ENCODE data around the gene NPL.

Gene NPL

DNA sequence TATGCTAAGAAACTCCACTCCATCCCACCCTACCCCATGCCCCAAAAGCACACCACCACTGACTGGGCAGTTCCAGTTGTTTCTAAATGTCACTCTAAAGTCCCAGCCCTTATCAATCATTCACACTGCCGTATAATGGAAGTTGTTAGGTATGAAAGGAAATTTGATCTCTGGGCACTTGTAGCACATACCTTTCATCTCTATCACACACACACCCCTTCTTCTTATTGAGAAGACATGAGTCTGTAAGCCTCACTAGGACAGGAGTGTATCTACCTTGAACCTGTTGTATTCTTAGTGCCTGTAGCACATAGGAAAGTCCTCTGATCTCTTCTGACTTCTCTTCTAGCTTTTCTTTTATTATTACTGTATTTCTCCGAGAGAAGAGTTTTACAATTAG, 27.3 kb downstream of the NPL start:
- DNase-seq: no peak
- no peak for ATAC-seq

DNA sequence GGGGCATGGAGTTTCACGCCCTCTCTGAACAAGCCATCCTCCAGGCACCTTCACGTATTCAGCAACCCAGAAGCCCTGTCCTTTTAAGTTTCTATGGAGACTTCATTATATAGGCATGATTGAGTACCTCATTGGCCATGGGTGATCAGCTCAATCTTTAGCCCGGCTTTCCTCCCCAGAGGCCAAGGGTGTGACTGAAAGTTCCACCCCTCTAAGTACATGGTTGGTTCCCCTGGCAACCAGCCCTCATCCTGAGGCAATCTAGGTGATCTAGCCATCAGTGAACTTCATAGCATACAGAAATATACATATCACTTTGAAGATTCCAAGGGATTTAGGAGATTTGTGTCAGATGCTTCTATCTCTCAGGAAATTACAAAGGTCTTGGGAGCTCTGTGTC, 28.2 kb downstream of the NPL start:
- DNase-seq: no peak
- no peak for ATAC-seq

DNA sequence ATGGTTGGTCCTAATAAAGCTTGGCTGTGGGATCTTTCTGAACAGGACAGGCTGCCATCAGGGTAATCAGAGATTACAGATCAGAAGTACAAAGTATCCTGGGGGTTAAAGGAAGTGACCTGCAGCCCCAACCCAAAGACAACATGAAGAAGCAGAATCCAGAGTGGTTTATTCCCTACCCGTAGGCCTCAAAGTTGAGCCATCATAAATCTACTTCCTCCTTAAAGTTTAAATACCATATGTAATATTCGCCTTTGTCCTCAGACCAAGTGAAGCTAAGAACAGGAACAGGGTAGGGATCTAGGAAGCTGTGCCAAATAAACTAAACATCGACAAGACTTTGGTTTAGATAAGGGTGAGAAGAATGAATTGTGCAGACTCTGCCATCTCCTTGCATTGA, 33.6 kb downstream of the NPL start:
- DNase-seq: no peak
- ATAC-seq: no peak

- no peak for ATAC-seq
- DNase-seq: no peak
These were observed 37.3 kb downstream of the NPL start for GRCh38 chr1:182826892-182827291.

- ATAC-seq (no peak), DNase-seq (no peak)
These were observed 39.8 kb downstream of the NPL start for GRCh38 chr1:182829285-182829932.

DNA sequence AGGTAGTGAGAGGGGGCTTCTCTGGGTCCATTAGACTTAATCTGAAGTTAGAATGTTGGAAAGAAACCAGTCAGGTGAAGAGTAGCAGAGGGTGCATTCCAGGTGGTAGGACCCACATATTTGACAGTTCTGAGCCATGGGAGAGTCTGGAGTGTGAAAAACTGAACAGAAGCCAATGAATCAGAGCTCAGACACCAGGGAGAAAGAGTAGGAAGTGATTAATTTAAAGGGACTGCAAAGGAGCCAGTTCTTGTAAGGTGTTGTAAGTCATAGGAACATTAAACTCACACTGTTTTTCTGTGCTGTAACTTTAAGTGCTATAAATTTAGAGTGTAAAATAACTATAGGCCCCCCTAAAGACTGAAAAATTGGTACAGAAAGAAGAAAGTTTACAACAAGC, 43.7 kb downstream of the NPL start:
- no peak for ATAC-seq
- DNase-seq: no peak

- ATAC-seq: no peak
These were observed 44.8 kb downstream of the NPL start for GRCh38 chr1:182834326-182834725.

DNA sequence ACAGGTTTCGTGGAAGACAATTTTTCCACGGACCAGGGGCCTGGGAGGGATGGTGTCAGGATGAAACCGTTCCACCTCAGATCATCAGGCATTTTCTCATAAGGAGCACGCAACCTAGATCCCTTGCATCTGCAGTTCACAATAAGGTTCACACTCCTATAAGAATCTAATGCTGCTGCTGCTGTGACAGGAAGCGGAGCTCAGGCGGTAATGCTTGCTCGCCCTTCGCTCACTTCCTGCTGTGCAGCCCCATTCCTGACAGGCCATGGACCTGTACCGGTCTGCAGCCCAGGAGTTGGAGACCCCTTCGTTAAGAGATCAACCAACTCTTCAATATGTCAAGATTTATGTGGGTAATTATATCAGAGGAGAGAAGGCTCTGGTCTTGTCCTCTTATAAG, 46.2 kb downstream of the NPL start:
- no peak for DNase-seq

More at GRCh38 chr1:182834326-182834725, 44.8 kb downstream of the NPL start:
- no peak for DNase-seq

GRCh38 chr1:182839209-182840066, 49.9 kb downstream of the NPL start, which contains the start of gene DHX9:
TSS of gene DHX9 (plus strand) at chr1:182839347. CDS start at chr1:182842567, 3,220 bp downstream.
- ATAC-seq: peak; percentile 90
- peak; percentile 98 for DNase-seq

More for the DNA sequence above, 46.2 kb downstream of the NPL start:
- no peak for ATAC-seq

- no peak for DNase-seq
These were observed 51.9 kb downstream of the NPL start for GRCh38 chr1:182841368-182841988.

DNA sequence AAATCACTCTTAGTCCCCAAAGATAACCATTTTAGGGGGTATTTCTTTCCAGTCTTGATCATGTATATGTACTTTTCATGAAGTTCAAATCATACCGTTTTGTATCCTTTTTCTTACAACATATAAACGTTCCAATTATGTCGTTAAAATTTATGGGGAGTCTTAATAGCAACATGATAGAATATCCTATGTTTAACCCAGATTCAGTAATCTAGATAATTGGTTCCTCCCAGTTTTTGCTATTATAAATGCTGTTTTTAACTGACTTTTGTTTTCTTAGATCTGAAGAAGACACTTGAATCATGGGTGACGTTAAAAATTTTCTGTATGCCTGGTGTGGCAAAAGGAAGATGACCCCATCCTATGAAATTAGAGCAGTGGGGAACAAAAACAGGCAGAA, 52.7 kb downstream of the NPL start:
- no peak for ATAC-seq
- DNase-seq: no peak

More at GRCh38 chr1:182841368-182841988, 51.9 kb downstream of the NPL start:
- ATAC-seq: no peak

DNA sequence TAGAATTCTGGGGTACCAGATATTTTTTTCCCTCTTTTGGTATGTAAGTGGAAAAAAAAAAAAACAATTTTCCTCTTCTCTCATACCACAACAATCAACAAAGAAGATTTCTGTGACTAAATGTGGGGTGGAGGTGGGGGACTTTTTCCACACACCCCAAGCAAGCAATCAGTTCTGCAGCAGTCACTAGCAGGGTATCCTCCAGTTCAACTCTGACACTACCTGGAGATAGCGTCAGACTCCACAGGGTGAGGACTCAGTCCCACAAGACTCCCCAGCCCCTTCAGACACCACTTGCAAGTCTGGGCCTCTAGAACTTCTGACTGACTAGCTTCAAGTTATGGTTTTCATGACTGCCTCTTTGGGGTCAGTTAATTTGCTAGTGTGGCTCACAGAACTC, 55.8 kb downstream of the NPL start:
- ATAC-seq (peak; percentile 76), DNase-seq (no peak)

- DNase-seq (no peak), ATAC-seq (no peak)
These were observed 56.3 kb downstream of the NPL start for GRCh38 chr1:182845894-182846293.

- ATAC-seq: no peak
- no peak for DNase-seq
These were observed 57.5 kb downstream of the NPL start for GRCh38 chr1:182847105-182847504.

GRCh38 chr1:182848736-182849135, 59.2 kb downstream of the NPL start:
- no peak for ATAC-seq
- DNase-seq: no peak

- DNase-seq (no peak), ATAC-seq (no peak)
These were observed 60.7 kb downstream of the NPL start for GRCh38 chr1:182850319-182850718.

DNA sequence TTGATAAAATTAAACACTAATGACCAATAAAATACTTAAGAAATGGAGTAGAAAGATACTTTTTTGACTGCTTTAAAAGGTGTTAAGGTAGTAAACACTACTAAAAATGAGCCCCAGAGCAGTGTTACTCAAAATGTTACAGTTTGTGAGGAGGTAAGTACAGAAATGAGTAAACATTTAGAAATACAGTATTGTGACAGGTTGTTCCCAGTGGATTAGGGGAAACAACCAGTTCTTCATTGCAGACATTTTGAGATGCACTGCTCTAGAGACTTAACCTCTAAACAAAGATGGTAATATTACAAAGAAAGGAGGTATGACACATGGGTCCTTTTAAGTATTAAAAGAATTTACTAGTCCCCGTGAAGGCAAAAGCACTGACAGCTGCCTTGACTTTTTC, 62.3 kb downstream of the NPL start:
- DNase-seq (no peak), ATAC-seq (no peak)

- DNase-seq (no peak), ATAC-seq (no peak)
These were observed 66.3 kb downstream of the NPL start for GRCh38 chr1:182855911-182856310.

GRCh38 chr1:182857212-182857611, 67.6 kb downstream of the NPL start:
- DNase-seq: no peak
- ATAC-seq: no peak

- ATAC-seq (no peak), DNase-seq (no peak)
These were observed 71.1 kb downstream of the NPL start for GRCh38 chr1:182860658-182861057.

GRCh38 chr1:182861994-182862393, 72.4 kb downstream of the NPL start:
- peak; percentile 78 for ATAC-seq
- DNase-seq: no peak

GRCh38 chr1:182862827-182863226, 73.3 kb downstream of the NPL start:
- no peak for ATAC-seq
- DNase-seq: no peak

DNA sequence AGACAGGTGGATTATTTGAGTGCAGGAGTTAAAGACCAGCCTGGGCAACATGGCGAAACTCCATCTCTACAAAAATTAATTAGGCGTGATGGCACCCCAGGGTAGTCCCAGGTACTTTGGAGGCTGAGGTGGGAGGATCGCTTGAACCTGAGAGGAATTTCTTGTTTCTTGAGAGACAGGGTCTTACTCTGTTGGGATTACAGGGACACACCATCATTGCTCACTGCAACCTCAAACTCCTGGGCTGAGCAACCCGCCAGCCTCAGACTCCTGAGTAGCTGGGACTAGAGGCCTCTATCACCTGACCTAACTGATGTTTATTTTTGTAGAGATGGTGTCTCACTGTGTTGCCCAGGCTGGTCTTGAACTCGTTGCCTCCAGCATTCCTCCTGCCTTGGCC, 74.4 kb downstream of the NPL start:
- ATAC-seq (no peak), DNase-seq (no peak)

Data from stimulated activated naive CD8-positive, alpha-beta T cell treated with anti-CD3 and anti-CD28 coated beads, Interleukin-15, Interleukin-2, amounts not matched to agents 100 U/mL and 50 U/mL, for 24 hours (primary cell).